OCI-LY1 (cell line): Measurements from ENCODE around the gene TUBAL3.

Source experiments
- H2AFZ ChIP-seq: fragments of 200-600 bp; sonication (generic), shearing (Covaris generic); 2 replicates; pipeline ENCODE4 v1.6.0; 2014; ENCODE audit warnings: antibody characterized with exemption, mild to moderate bottlenecking, low read length
- H3F3A ChIP-seq: fragments of 200-600 bp; sonication (generic), shearing (Covaris generic); 2 replicates; pipeline ENCODE4 v1.6.0; 2014; ENCODE audit warnings: mild to moderate bottlenecking, antibody characterized with exemption, low read length, moderate library complexity; ENCODE audit not compliant: insufficient read depth
- H3K27ac ChIP-seq: fragments of 200-600 bp; sonication (generic); 2 replicates; pipeline ENCODE4 v1.5.1; 2014; ENCODE audit warnings: low read length, mixed run types, mild to moderate bottlenecking, low read depth; ENCODE audit not compliant: poor library complexity, severe bottlenecking
- H3K27me3 ChIP-seq: fragments of 200-600 bp; sonication (generic); 2 replicates; pipeline ENCODE4 v1.6.0; 2014; ENCODE audit warnings: antibody characterized with exemption, mild to moderate bottlenecking, low read length, moderate library complexity; ENCODE audit not compliant: insufficient read depth
- H3K36me3 ChIP-seq: fragments of 200-600 bp; sonication (generic); 2 replicates; pipeline ENCODE4 v1.6.1; 2014; ENCODE audit warnings: mild to moderate bottlenecking, antibody characterized with exemption, low read length, moderate library complexity, mixed read lengths; ENCODE audit not compliant: insufficient read depth
- H3K4me1 ChIP-seq: fragments of 200-600 bp; sonication (generic); 2 replicates; pipeline ENCODE4 v1.5.1; 2014; ENCODE audit warnings: mild to moderate bottlenecking, low read length, moderate library complexity; ENCODE audit not compliant: insufficient read depth, severe bottlenecking
- H3K4me2 ChIP-seq: fragments of 200-600 bp; sonication (generic), shearing (Covaris generic); 2 replicates; pipeline ENCODE4 v1.6.1; 2014; ENCODE audit warnings: low read length
- H3K4me3 ChIP-seq: fragments of 200-600 bp; sonication (generic); 2 replicates; pipeline ENCODE4 v1.5.1; 2014; ENCODE audit warnings: low read length, low read depth, mild to moderate bottlenecking, mixed read lengths; ENCODE audit not compliant: poor library complexity, severe bottlenecking
- H3K79me2 ChIP-seq: fragments of 200-600 bp; shearing (Covaris generic); 2 replicates; pipeline ENCODE4 v1.6.1; 2016; ENCODE audit warnings: mixed run types, low read length, mixed read lengths; ENCODE audit not compliant: insufficient read depth
- H3K9ac ChIP-seq: fragments of 200-600 bp; sonication (generic), shearing (Covaris generic); 2 replicates; pipeline ENCODE4 v1.6.1; 2014; ENCODE audit warnings: mild to moderate bottlenecking, low read length, mixed read lengths
- H3K9me2 ChIP-seq: fragments of 200-600 bp; sonication (generic), shearing (Covaris generic); 2 replicates; pipeline ENCODE4 v1.6.1; 2014; ENCODE audit warnings: low read depth, mild to moderate bottlenecking, low read length, mixed read lengths
- H3K9me3 ChIP-seq: fragments of 200-600 bp; shearing (Covaris generic); 2 replicates; pipeline ENCODE4 v1.6.1; 2014; ENCODE audit warnings: low read length, mixed read lengths
- H4K20me1 ChIP-seq: fragments of 200-600 bp; sonication (generic), shearing (Covaris generic); 2 replicates; pipeline ENCODE4 v1.6.0; 2016; ENCODE audit warnings: mild to moderate bottlenecking, low read length; ENCODE audit not compliant: insufficient read depth
- EZH2 ChIP-seq: fragments of 200-600 bp; sonication (generic), shearing (Covaris generic); IDR thresholded peaks from 2 replicates; pipeline ENCODE4 v1.8.0; 2017; ENCODE audit warnings: borderline replicate concordance, mixed run types, mild to moderate bottlenecking, antibody characterized with exemption, low read length, moderate library complexity, mixed read lengths
- TF ChIP-seq, protein P1 (sequence below): fragments of 200-600 bp; sonication (generic), shearing (Covaris generic); IDR thresholded peaks from 2 replicates; pipeline ENCODE4 v1.5.1; 2017; ENCODE audit warnings: mild to moderate bottlenecking, antibody characterized with exemption, low read length, moderate library complexity, mixed read lengths

TUBAL3 gene

DNA sequence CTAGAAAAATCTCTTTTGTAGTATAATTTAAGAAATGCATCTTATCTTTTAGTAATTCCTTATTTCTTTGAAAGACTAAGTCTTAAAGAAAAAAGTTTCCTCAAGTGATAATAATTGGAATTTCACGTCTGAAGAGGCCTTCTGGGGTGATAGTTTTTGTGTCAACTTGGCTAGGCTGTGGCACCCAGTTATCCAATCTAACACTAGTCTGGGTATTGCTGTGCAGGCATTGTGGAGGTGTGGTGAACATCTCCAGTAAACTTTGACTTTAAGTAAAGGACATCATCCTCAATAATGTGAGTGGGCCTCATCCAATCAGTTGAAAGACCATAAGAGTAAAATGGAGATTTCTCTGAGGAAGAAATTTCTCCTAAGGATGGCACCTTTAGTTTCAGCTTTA, 2.3 kb upstream of the TUBAL3 start:
- Histone ChIP-seq H4K20me1 (no peaks in the 10 kb centered on the region), H3K79me2 (no peaks in the 10 kb centered on the region), H3K9me2 (no peaks in the 10 kb centered on the region), H3K4me1 (peaks cover 1% of the 10 kb centered on the region), H3K9ac (no peak overlapping the region), H3K27me3 (no peaks in the 10 kb centered on the region), H3K36me3 (no peaks in the 10 kb centered on the region; the same call in 1 of the 2 replicates), H3K4me3 (no peak overlapping the region), H3F3A (no peaks in the 10 kb centered on the region), H3K4me2 (no peak overlapping the region), H3K27ac (no peak overlapping the region), H3K9me3 (0 out of 2 replicates have a peak, but pooled peaks cover 3% of the 10 kb centered on the region), H2AFZ (no peak overlapping the region)
- TF ChIP-seq EZH2, result no peak
- TF ChIP-seq, protein P1, sequence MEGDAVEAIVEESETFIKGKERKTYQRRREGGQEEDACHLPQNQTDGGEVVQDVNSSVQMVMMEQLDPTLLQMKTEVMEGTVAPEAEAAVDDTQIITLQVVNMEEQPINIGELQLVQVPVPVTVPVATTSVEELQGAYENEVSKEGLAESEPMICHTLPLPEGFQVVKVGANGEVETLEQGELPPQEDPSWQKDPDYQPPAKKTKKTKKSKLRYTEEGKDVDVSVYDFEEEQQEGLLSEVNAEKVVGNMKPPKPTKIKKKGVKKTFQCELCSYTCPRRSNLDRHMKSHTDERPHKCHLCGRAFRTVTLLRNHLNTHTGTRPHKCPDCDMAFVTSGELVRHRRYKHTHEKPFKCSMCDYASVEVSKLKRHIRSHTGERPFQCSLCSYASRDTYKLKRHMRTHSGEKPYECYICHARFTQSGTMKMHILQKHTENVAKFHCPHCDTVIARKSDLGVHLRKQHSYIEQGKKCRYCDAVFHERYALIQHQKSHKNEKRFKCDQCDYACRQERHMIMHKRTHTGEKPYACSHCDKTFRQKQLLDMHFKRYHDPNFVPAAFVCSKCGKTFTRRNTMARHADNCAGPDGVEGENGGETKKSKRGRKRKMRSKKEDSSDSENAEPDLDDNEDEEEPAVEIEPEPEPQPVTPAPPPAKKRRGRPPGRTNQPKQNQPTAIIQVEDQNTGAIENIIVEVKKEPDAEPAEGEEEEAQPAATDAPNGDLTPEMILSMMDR, result no peak

DNA sequence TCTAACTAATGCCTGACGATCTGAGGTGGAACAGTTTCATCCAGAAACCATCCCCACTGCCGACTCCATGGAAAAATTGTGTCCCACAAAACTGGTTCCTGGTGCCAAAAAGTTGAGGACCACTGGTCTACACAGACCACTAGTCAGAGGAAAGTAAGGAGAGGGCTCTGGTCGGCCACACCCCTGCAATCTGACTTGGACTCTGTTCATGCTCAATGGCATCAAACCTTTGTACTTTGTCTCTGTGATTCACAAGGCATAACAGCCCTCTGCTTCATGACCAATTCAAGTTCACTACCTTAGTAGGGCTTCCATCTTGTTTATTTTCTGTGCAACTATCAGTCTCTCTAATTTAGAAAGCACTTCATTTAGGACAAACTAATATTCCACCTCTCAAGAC, 1.8 kb downstream of the TUBAL3 start:
- Histone ChIP-seq H3K27me3 (no peaks in the 10 kb centered on the region), H4K20me1 (no peaks in the 10 kb centered on the region), H3K9me2 (no peaks in the 10 kb centered on the region), H3K9me3 (no peaks in the 10 kb centered on the region), H2AFZ (no peak overlapping the region), H3K27ac (no peak overlapping the region), H3K4me2 (no peak overlapping the region), H3F3A (no peaks in the 10 kb centered on the region), H3K36me3 (no peaks in the 10 kb centered on the region), H3K79me2 (no peaks in the 10 kb centered on the region), H3K4me1 (no peaks in the 10 kb centered on the region), H3K9ac (no peak overlapping the region), H3K4me3 (no peak overlapping the region)
- TF ChIP-seq EZH2, result no peak
- TF ChIP-seq, protein P1, result no peak

DNA sequence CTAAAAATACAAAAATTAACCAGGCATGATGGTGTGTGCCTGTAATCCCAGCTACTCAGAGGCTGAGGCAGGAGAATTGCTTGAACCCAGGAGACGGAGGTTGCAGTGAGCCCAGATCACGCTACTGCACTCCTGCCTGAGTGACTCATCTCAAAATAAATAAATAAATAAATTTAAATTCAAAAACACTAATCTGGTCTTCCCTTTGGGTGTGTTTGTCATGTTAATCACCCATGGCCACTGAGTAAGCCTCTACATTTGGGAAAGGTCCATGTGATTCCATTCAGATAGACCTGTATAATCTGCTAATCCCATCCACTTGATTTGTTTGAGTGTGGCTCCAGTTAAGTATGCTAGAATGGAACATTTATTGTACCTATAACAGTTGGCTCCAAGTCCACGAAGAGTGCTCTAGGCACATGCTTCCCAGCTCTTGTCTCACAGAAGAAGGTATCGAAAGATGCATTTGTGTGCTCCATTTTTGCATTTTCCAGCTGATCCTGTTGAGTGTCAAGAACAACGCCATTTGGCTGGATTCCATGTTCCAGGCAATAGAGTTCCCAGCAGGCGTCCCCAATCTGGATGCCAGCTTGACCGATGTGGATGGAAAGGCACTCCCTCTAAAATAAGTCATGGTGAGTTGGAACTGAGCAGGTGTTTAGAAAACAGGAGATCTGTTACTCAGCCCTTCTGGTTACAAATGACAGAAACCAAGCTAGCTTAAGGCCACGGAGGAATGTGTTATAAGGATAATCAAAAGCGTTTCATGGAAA, 4.0 kb downstream of the TUBAL3 start:
- no peaks in the 10 kb centered on the region for H3F3A ChIP-seq
- TF ChIP-seq, protein P1, result no peak
- TF ChIP-seq EZH2, result no peak
- no peaks in the 10 kb centered on the region for H3K79me2 ChIP-seq
- no peaks in the 10 kb centered on the region for H3K9me2 ChIP-seq
- H4K20me1 ChIP-seq, result no peaks in the 10 kb centered on the region
- no peak overlapping the region for H3K9ac ChIP-seq
- no peaks in the 10 kb centered on the region for H3K4me1 ChIP-seq
- no peaks in the 10 kb centered on the region for H3K36me3 ChIP-seq
- no peak overlapping the region for H3K27ac ChIP-seq
- no peak overlapping the region for H3K4me3 ChIP-seq
- H3K4me2 ChIP-seq, result no peak overlapping the region
- H2AFZ ChIP-seq, result no peak overlapping the region
- H3K27me3 ChIP-seq, result no peaks in the 10 kb centered on the region
- H3K9me3 ChIP-seq, result no peaks in the 10 kb centered on the region
